HFF-Myc (cell line): Measurements from ENCODE around the gene TMEM132D.

Experiments
- DNase-seq: peaks from one replicate; pipeline ENCODE4 v3.0.0-alpha.2; 2011; ENCODE audit warnings: low read depth; ENCODE audit errors: extremely low read depth
- H3K4me3 ChIP-seq: replicated peaks from 2 replicates; pipeline ENCODE4 v1.5.1; 2011; ENCODE audit warnings: low read depth, mild to moderate bottlenecking, control low read depth, low read length
- TF ChIP-seq, protein P1 (sequence below): IDR thresholded peaks from 2 replicates; pipeline ENCODE4 v1.5.1; 2012; ENCODE audit warnings: mild to moderate bottlenecking, low read depth, low read length, control low read depth; ENCODE audit errors: missing control alignments

Gene TMEM132D

DNA sequence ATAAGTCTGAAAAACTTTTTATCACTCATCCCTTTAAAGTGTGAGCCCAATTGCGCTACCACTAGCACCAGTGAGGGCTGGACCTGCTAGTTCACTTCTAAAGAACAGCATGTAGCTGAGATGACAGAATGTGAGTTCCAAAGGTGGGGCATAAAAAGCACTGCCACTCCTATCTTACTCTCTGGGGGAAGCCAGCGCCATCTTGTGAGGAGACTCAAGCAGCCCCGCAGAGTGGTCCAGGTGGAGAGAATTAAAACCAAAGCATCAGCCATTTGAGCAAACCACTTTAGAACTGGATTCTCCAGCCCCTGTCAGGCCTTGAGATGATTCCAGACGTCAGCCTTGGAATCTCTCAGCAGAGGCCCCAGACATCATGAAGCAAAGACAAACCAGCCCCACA, 39.9 kb downstream of the TMEM132D start:
- no peak for DNase-seq
- TF ChIP-seq, protein P1, sequence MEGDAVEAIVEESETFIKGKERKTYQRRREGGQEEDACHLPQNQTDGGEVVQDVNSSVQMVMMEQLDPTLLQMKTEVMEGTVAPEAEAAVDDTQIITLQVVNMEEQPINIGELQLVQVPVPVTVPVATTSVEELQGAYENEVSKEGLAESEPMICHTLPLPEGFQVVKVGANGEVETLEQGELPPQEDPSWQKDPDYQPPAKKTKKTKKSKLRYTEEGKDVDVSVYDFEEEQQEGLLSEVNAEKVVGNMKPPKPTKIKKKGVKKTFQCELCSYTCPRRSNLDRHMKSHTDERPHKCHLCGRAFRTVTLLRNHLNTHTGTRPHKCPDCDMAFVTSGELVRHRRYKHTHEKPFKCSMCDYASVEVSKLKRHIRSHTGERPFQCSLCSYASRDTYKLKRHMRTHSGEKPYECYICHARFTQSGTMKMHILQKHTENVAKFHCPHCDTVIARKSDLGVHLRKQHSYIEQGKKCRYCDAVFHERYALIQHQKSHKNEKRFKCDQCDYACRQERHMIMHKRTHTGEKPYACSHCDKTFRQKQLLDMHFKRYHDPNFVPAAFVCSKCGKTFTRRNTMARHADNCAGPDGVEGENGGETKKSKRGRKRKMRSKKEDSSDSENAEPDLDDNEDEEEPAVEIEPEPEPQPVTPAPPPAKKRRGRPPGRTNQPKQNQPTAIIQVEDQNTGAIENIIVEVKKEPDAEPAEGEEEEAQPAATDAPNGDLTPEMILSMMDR = no peak
- no peak overlapping the region for H3K4me3 ChIP-seq

DNA sequence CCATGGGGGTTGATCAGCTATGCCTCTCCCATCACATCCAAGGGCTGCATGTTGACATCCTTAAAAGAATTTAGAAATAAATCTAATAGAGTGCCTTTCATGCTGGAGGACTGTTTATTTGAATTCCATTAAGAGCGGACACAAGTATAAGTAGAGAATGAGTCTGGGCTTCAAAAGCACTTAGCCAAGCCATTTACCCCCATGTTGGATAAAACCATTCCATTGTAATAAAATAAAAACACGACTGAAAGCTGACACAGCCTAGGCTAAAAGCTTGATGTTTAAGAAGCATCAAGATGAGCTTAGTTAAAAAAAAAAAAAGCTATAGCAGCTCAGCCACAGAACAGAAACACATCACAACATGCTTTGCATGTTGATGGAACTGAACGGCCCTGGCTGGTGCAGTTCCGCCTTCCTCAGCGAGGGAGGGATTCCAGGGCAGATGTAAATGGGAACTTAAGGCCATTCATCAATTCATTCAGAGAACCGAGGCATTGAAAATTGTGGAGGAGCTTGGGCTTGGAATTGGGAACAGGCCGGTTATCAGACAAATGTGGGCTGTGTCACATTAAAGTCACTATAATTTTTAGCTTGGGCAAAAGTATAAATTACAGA, 41.2 kb downstream of the TMEM132D start:
- TF ChIP-seq, protein P1 = no peak
- no peak for DNase-seq
- H3K4me3 ChIP-seq = no peak overlapping the region

DNA sequence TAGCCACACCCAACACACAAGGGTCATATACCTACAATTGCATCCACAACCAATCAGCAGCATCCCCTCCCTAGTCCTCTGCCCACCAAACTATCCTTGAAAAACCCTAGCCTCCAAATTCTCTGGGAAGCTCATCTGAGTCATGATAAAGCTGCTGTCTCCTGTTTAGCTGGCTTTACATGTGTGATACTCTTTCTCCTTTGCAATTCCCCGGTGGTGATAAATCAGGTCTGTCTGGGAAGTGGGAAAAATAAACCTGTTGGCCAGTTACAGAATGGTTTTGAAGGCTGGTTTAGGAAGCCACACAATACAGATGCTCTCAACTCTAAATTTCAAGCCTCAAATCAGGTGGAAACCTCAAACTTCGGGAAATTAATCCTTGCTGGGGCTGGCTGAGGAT, 41.9 kb downstream of the TMEM132D start:
- TF ChIP-seq, protein P1 = no peak
- no peak overlapping the region for H3K4me3 ChIP-seq
- no peak for DNase-seq

DNA sequence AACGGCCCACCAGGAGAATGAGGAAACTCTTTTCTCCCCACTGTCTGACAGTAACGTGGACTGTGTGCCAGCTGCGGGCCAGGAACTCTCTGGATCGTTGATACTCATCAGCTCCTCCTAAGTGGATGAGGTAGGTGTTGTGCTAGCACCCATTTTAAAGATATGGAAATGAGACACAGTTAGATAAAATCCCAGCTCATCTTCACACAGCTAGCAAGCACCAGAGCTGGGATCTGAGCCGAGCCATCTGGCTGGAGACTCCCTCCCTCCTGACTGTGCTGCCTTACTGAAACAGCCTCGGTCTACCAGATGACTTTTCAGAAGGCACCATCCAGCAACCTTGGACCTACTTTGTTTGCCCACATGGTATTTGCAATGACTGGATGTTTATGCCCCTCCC, 49.2 kb downstream of the TMEM132D start:
- TF ChIP-seq, protein P1 = no peak
- no peak overlapping the region for H3K4me3 ChIP-seq
- DNase-seq = no peak

DNA sequence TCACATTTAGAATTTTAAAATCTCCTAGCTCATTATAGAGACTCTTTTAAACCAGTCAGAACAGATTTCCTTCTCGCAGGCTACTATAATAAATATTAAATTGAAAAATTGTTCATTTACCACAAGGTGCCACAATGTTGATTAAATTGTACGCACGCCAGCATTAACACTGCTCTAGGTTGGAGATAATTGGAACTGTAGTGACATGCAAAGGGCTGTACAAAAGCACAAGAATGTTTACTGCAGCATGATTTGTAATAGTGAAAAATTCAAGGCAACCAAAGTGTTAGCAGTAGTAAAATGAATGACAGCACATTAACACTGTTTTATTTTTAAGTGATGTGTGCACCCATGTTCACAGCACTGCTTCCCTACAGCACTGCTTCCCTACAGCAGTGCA, 52.5 kb downstream of the TMEM132D start:
- no peak for DNase-seq
- TF ChIP-seq, protein P1 = no peak
- no peak overlapping the region for H3K4me3 ChIP-seq

DNA sequence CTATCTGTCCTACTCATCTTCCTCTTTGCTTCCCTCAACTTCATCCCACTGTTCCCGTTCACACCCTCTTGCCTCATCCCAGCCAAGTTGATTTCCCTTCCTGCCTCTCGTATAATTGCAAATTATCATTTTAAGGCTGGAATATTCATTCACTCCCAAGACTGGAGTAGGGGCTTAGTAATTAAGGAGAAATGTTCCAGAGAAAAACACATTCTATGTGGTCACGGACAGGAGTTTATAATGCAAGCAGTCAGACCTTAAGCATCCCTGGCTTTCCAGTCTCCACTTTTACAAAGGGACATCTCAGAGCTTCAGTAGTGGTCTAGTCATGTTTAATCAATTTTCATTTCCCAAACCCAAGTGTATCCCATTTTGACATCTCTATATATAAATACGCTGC, 54.9 kb downstream of the TMEM132D start:
- no peak overlapping the region for H3K4me3 ChIP-seq
- no peak for DNase-seq
- TF ChIP-seq, protein P1 = no peak

DNA sequence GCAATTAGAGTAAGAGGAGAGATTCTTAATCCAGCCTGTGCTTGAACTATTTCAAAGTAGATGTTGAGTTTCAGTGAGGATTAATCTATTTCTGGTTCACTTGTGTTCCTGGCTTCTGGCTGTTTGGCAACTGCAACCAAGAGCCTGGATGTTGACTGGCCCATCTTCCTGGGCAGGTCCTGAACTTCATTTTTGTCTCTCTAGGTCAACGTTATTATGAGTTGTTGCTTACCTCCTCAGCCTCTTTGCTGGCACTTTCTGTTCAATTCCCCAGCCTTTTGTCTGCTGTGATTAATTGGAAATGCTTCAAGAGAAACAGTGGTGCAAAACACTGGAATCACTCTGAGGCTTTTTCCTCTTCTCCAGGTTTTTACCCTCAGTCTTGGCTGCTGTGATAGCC, 56.8 kb downstream of the TMEM132D start:
- DNase-seq = no peak
- no peak overlapping the region for H3K4me3 ChIP-seq
- TF ChIP-seq, protein P1 = no peak
